OCI-LY7 (cell line): ENCODE data around the gene C12orf57.

Experiments
- EZH2phosphoT487 ChIP-seq: fragments of 200-600 bp; sonication (generic); IDR thresholded peaks from 2 replicates; pipeline ENCODE4 v1.6.1; 2018; ENCODE audit warnings: low read depth, borderline replicate concordance, mild to moderate bottlenecking, mixed run types, antibody characterized with exemption, low read length, moderate library complexity, mixed read lengths
- TF ChIP-seq, protein P1 (sequence below): fragments of 200-600 bp; sonication (generic); conservative IDR thresholded peaks from 2 replicates; pipeline ENCODE4 v1.5.1; 2014; ENCODE audit warnings: mild to moderate bottlenecking, antibody characterized with exemption, low read length, moderate library complexity, mixed read lengths

DNA sequence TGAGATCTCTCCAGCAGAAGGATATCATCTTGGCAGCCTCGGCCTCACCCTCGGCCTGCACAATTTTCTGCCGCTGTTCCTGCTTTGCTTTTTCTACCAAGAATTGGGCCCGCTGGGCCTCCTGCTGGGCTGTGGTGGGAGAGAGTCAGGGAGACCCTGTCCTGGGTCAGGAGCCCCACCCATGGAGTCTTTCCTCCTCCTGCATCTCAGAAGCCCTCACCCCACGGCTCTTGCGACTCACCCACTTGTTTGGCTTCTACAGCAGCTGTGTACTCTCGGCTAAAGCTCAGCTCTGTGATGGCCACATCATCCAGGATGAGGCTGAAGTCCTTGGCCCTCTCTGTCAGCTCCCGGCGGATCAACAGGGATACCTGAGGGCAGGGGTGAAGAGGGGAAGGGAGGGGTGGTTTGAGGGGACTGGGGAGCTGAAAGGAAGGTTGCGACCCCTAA is 23.9 kb downstream of the C12orf57 start:
- TF ChIP-seq, protein P1, sequence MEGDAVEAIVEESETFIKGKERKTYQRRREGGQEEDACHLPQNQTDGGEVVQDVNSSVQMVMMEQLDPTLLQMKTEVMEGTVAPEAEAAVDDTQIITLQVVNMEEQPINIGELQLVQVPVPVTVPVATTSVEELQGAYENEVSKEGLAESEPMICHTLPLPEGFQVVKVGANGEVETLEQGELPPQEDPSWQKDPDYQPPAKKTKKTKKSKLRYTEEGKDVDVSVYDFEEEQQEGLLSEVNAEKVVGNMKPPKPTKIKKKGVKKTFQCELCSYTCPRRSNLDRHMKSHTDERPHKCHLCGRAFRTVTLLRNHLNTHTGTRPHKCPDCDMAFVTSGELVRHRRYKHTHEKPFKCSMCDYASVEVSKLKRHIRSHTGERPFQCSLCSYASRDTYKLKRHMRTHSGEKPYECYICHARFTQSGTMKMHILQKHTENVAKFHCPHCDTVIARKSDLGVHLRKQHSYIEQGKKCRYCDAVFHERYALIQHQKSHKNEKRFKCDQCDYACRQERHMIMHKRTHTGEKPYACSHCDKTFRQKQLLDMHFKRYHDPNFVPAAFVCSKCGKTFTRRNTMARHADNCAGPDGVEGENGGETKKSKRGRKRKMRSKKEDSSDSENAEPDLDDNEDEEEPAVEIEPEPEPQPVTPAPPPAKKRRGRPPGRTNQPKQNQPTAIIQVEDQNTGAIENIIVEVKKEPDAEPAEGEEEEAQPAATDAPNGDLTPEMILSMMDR, result no peak
- no peak for TF ChIP-seq EZH2phosphoT487
